GM19239 (cell line): ENCODE measurements around the gene U2AF1L4.

Source experiments
- DNase-seq: peaks from one replicate; pipeline ENCODE4 v3.0.0; 2011; ENCODE audit warnings: low spot score; ENCODE audit not compliant: insufficient read length
- FAIRE-seq: peaks from 2 replicates; lab custom pipeline; 2011; peaks lifted over from hg19 to GRCh38; lab: Jason Lieb, UNC

U2AF1L4 gene

DNA sequence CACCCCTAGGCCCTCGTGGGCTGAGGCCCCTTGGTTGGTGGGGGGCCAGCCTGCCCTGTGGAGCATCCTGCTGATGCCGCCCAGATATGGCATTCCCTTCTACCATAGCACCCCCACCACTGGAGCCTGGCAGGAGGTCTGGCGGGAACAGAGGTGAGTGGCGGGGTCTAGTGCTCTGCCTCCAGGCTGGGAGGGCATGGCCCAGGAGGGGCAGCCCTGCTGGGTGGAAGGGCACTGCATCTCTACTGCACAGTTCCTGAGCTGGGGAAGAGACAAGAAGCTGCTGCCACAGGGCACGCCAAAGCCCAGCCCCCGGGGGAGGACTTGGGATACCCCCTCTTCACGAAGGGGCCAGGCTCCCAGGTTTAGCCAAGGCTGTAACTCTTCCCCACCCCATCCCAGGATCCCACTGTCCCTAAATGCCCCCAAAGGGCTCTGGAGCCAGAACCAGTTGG is 29.8 kb downstream of the U2AF1L4 start:
- DNase-seq: no peak
- no peak for FAIRE-seq

- DNase-seq: no peak
- FAIRE-seq: peak; percentile 57
Observed at GRCh38 chr19:35714601-35715354, 30.4 kb downstream of the U2AF1L4 start.

- FAIRE-seq (no peak), DNase-seq (no peak)
Observed at GRCh38 chr19:35713904-35714495, 31.2 kb downstream of the U2AF1L4 start.

DNA sequence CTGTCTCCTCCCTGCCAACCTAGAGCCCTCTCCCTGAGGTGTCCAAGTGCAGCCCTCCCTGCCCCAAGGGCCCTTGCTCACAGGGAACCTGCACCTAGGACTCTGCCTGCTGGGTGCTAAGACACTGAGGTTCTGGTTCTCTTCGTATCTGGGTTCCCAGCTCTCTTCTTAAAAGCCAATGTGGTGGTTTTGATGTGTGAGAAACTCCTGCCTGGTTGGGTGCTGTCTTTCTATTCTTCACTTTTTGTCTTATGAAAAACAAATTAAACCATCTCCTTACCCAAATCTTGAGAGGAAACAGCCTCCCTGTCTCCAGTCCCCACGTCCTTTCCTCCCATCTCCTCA is 31.7 kb downstream of the U2AF1L4 start:
- FAIRE-seq (no peak), DNase-seq (no peak)

DNA sequence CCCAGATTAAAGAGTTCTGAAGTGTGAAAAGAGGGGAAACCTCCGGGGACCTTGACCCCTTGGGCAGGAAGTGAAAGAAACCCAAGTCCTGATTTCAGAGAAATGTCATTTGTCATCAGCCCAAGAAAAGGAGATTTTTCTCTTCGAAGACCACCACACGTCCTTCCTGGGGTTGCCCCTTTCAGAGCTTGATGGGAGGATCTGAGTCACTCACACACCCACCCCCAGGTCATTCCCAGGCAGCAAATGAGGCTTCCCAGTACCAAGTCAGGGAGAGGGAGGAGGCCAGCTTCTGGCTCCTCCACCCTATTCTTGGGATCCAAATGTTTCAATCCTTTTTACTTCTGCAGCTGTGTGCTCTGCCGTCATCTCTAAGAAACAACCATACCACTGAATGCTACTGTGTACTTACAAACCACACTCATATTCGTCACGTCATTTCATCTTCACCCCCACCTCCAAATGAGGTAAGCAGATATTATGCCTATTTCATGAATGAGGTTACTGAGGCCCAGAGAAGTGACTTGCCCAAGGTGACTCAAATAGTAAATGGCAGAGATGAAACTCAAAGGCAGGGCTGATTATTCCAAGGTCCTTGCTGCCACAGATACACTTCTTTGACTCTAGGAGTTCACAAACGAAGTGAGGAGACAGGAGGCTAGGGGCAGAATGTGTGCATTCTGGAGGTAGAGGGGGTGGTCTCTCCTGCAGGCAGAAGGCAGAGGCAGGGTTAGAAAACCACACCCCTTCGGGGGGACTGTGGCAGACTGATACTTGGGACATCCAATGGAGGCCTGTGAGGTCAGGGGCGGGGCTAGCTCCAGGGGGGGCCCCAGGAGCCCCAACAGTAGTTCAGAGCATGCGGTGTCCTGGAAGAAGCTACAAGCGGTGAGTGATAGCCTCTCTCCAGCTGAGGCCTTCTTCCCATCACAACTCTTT is 32.4 kb downstream of the U2AF1L4 start:
- no peak for DNase-seq
- peak; percentile 91 for FAIRE-seq

- DNase-seq: no peak
- peak; percentile 99 for FAIRE-seq
Observed at GRCh38 chr19:35710784-35711723, 34.2 kb downstream of the U2AF1L4 start.

DNA sequence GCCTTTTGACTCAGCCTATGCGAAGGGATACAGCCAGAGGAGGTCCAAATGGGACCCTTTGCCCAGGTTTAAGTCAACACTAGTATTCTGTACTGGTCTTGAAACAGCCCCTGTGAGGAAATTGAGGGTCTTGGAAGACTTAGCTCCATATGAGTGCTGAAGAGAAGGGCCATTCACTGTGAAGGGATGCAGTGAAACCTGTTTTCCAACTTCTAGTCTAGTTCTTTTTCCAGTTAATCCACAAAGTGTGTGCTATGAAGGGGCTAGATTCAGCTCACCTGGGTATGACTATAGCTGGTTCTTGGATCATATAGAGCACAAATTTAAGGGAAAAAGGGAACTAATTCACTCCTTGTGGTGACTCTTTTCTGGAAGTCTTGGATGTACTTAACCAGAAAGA is 36.8 kb downstream of the U2AF1L4 start:
- no peak for DNase-seq
- no peak for FAIRE-seq

GRCh38 chr19:35704218-35704617 is 41.0 kb downstream of the U2AF1L4 start, which contains the start of gene ZBTB32:
Gene ZBTB32 (plus strand): TSS chr19:35704558. CDS start chr19:35714627, 10,069 bp downstream.
- no peak for DNase-seq
- no peak for FAIRE-seq

- FAIRE-seq: no peak
Observed at GRCh38 chr19:35703343-35703742, 41.9 kb downstream of the U2AF1L4 start.

GRCh38 chr19:35702223-35703012 is 42.8 kb downstream of the U2AF1L4 start:
- peak; percentile 99 for FAIRE-seq
- peak; percentile 88 for DNase-seq

More at GRCh38 chr19:35703343-35703742, 41.9 kb downstream of the U2AF1L4 start:
- DNase-seq: no peak

DNA sequence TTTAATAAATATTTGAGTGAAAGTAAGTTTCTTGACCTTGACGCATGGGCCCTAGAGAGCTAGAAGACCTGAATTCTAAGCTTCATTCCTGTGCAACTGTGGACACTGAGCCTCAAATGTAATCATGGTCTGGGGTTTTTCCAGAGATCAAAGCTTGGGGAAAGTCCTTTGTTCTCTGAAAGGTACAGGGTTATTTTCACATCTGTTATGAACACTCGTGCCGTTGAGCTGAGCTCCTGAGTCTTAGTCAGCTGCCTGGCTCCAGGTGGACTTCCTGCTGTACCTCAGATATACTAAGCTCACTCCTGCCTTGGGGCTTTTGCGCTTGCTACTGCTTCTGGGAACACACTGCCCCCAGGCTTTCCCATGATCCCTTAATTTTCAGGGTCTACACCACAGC is 48.4 kb downstream of the U2AF1L4 start:
- FAIRE-seq: peak; percentile 58

GRCh38 chr19:35695895-35696422 is 49.3 kb downstream of the U2AF1L4 start:
- FAIRE-seq (no peak), DNase-seq (no peak)

More for the DNA sequence above, 48.4 kb downstream of the U2AF1L4 start:
- no peak for DNase-seq

DNA sequence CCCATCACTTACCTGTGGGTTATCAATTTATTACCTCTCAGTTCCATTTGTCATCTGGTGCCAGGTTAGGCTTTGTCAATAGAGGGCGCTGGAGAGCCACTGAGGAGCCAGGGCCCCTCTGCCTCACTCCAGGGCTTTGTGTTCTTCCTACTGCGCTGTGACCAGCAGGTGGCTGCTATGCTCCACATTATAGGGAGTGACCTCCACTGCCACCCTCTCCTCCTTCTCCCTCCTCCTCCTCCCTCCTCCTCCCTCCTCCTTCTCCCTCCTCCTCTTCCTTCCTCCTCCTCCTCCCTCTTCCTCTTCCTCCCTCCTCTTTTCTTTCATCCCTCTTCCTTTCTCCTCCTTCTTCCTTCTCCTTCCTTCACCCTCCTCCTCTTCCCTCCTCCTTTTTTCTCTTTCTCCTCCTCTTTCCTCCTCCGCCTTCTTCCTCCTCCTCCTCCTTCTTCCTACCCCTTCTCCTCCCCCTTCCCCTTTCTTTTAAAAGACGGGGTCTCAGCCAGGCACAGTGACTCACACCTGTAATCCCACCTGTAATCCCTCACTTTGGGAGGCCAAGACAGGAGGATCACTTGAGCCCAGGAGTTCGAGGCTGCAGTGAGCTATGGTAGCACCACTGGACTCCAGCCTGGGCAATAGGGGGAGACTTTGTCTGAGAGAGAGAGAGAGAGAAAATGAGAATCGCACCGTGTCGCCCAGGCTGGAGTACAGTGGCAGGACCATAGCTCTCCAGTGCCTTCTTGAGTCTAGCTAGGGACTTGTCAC is 51.2 kb downstream of the U2AF1L4 start:
- DNase-seq: peak; percentile 92
- FAIRE-seq: peak; percentile 93

DNA sequence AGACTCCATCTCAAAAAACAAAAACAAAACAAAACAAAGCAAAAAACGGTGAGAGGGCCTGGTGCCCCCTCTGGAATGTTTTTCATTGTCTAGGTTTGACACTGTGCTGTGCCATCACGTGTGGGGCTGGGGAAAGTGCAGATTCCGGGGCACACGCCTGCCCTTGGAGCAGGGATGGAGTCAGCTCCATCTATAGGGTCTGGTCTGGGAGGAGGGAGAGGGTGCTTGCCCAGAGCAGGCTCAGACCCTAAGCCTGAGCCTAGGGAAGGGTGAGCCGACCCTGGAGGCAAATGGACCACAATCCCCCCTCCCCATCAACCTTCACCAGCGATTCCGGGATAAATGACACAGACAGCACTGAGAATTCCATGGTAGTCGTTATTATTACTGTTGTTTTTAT is 51.8 kb downstream of the U2AF1L4 start:
- DNase-seq: no peak
- no peak for FAIRE-seq
